HFFc6 (cell line): ENCODE measurements around the gene UTS2R. TPM values are rescaled to one million over a fixed set of nuclear protein-coding genes. Genes with fewer than 3 reads are reported as not detected.

ENCODE experiments used
- DNase-seq: peaks from one replicate; pipeline ENCODE4 v3.0.0-alpha.2; 2018
- H3K27ac Mint-ChIP-seq: 2 replicates; pipeline ENCODE4 v1.8.0; 2020; ENCODE audit warnings: mild to moderate bottlenecking, mixed read lengths
- H3K27me3 Mint-ChIP-seq: 2 replicates; pipeline ENCODE4 v1.8.0; 2021; ENCODE audit warnings: mild to moderate bottlenecking, moderate library complexity, mixed read lengths; ENCODE audit not compliant: insufficient read depth
- H3K36me3 Mint-ChIP-seq: 2 replicates; pipeline ENCODE4 v1.8.0; 2021; ENCODE audit warnings: low read depth, mixed read lengths
- H3K4me1 Mint-ChIP-seq: 2 replicates; pipeline ENCODE4 v1.8.0; 2020; ENCODE audit warnings: low read depth, mixed read lengths
- H3K4me3 Mint-ChIP-seq: 2 replicates; pipeline ENCODE4 v1.8.0; 2020; ENCODE audit warnings: mild to moderate bottlenecking, moderate library complexity, mixed read lengths
- H3K9me3 Mint-ChIP-seq: 2 replicates; pipeline ENCODE4 v1.8.0; 2020; ENCODE audit warnings: mild to moderate bottlenecking, mixed read lengths
- total RNA-seq, 6 experiments: library from RNA; stranded (reverse); fragmentation: NEBNext Ultra II Directional; extraction: Animal tissue kit (Norgen Biotek cat#: 25700); gene quantifications; 2 replicates in 1 of 6; 3 replicates in 5 of 6; pipeline ENCODE4 v1.2.3, GENCODE V29; 2021
- TF ChIP-seq, protein P1 (sequence below): fragments of 200-600 bp; sonication (generic); IDR thresholded peaks from 2 replicates; pipeline ENCODE4 v1.5.0; 2021; ENCODE audit warnings: antibody characterized with exemption, mild to moderate bottlenecking

The UTS2R gene
- total RNA-seq, 6 experiments from 2014 or later = not detected

DNA sequence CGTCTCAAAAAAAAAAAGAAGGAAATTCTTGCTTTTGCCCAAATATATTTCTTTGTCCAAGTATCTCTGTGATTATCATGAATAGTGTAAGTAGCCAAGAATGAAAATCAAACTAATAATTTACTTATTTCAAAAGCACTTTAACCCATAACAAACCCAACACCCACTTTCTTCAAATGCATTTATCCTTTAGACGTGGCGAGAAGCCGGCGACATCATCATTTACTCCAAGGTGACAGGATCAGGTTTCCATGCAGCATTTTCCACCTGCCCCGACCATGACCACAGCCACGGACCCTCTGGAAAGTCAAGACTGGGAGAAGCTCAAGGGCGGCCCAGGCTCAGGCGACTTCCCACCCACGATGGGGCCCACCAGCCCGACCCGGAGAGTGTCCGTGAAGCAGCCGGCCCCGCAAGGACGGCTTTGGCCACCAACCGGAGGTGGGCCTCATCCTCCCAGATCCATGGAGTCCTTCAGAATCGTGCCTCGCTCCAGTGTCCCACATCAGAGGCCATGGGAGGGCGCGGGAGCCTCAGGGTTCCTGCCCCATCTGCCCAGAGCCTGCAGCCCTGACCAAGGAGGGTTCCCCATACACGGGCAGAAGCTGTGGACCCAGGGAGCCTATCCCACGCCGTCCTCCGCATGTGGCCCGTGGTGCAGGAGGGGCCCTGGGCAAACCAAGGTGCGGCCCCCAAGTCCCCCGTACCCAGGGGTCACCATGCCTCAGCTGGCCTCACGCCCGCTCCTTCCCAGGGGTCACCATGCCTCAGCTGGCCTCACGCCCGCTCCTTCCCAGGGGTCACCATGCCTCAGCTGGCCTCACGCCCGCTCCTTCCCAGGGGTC lies 18.7 kb downstream of the UTS2R start:
- no peak overlapping the region for H3K4me3 Mint-ChIP-seq
- H3K27ac Mint-ChIP-seq = no peak overlapping the region
- H3K36me3 Mint-ChIP-seq = no peaks in the 10 kb centered on the region
- peaks cover 7% of the 10 kb centered on the region; the same call in 1 of the 2 replicates for H3K27me3 Mint-ChIP-seq
- TF ChIP-seq, protein P1, sequence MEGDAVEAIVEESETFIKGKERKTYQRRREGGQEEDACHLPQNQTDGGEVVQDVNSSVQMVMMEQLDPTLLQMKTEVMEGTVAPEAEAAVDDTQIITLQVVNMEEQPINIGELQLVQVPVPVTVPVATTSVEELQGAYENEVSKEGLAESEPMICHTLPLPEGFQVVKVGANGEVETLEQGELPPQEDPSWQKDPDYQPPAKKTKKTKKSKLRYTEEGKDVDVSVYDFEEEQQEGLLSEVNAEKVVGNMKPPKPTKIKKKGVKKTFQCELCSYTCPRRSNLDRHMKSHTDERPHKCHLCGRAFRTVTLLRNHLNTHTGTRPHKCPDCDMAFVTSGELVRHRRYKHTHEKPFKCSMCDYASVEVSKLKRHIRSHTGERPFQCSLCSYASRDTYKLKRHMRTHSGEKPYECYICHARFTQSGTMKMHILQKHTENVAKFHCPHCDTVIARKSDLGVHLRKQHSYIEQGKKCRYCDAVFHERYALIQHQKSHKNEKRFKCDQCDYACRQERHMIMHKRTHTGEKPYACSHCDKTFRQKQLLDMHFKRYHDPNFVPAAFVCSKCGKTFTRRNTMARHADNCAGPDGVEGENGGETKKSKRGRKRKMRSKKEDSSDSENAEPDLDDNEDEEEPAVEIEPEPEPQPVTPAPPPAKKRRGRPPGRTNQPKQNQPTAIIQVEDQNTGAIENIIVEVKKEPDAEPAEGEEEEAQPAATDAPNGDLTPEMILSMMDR = no peak
- DNase-seq = no peak
- H3K9me3 Mint-ChIP-seq = no peaks in the 10 kb centered on the region
- no peaks in the 10 kb centered on the region for H3K4me1 Mint-ChIP-seq

GRCh38 chr17:82390860-82391435 lies 19.4 kb downstream of the UTS2R start:
- no peak for DNase-seq
- Mint-ChIP-seq H3K4me3 (no peak overlapping the region), H3K36me3 (no peaks in the 10 kb centered on the region), H3K27me3 (peaks cover 7% of the 10 kb centered on the region; the same call in 1 of the 2 replicates), H3K4me1 (peaks cover 4% of the 10 kb centered on the region), H3K9me3 (no peaks in the 10 kb centered on the region), H3K27ac (no peak overlapping the region)
- TF ChIP-seq, protein P1 = no peak

DNA sequence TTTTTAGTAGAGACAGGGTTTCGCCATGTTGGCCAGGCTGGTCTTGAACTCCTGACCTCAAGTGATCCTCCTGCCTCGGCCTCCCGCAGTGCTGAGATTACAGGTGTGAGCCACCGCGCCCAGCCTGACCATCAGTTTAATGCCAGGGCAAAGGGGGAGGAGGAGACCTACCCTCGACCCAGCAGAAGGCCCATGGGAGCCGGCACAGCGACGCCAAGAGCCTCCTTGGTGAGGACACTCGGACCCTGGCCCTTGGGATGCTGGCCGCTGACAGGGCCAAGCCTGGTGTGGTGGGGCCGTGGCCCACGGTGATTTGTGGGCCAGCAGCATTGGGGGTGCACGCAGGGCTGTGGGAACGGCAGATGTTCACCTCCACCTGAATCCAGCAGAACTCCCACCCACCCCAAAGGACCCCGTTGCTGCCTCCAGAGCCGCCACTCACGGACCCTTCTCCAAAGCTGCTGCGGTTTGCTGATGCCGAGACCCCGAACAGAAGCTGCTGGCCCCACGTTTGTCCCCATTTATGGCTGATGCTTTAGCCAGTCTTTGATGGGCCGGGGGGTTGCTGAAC lies 20.0 kb downstream of the UTS2R start:
- Mint-ChIP-seq H3K36me3 (no peaks in the 10 kb centered on the region), H3K27ac (no peak overlapping the region), H3K27me3 (peaks cover 7% of the 10 kb centered on the region; the same call in 1 of the 2 replicates), H3K4me3 (no peak overlapping the region), H3K4me1 (peaks cover 10% of the 10 kb centered on the region), H3K9me3 (no peaks in the 10 kb centered on the region)
- DNase-seq = no peak
- TF ChIP-seq, protein P1 = no peak

GRCh38 chr17:82392209-82392920 lies 20.8 kb downstream of the UTS2R start:
- H3K4me3 Mint-ChIP-seq = no peak overlapping the region
- no peak overlapping the region for H3K27ac Mint-ChIP-seq
- H3K9me3 Mint-ChIP-seq = no peaks in the 10 kb centered on the region
- H3K4me1 Mint-ChIP-seq = peaks cover 17% of the 10 kb centered on the region
- DNase-seq = no peak
- no peaks in the 10 kb centered on the region for H3K36me3 Mint-ChIP-seq
- H3K27me3 Mint-ChIP-seq = peaks cover 7% of the 10 kb centered on the region; the same call in 1 of the 2 replicates
- TF ChIP-seq, protein P1 = no peak

DNA sequence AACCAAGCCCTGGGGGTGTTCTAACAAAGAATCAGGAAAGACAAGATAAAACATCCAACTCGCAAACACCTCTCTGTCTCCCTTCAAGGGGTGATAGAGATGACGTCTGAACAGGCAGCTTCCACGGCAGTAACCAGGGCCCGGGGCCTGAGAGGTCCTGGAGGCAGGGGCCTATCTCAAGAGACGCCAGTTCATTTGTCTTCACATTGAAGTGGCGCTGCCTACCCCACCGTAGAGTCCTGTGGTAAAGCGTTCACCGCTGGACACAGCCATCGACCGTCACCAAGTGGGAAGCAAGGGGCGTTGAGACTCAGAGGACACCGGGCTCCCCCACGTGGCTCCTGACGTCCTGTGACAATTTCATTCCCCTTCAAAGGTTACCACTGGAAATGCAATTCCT lies 21.4 kb downstream of the UTS2R start:
- no peak overlapping the region for H3K27ac Mint-ChIP-seq

More for the DNA sequence above, 21.4 kb downstream of the UTS2R start:
- peaks cover under 1% of the 10 kb centered on the region; the same call in 1 of the 2 replicates for H3K27me3 Mint-ChIP-seq
- no peak for DNase-seq
- no peak overlapping the region for H3K4me3 Mint-ChIP-seq
- TF ChIP-seq, protein P1 = no peak
- peaks cover 17% of the 10 kb centered on the region for H3K4me1 Mint-ChIP-seq
- no peaks in the 10 kb centered on the region for H3K36me3 Mint-ChIP-seq
- no peaks in the 10 kb centered on the region for H3K9me3 Mint-ChIP-seq
